Measurements from ENCODE around the gene TMEM43.

Gene TMEM43

DNA sequence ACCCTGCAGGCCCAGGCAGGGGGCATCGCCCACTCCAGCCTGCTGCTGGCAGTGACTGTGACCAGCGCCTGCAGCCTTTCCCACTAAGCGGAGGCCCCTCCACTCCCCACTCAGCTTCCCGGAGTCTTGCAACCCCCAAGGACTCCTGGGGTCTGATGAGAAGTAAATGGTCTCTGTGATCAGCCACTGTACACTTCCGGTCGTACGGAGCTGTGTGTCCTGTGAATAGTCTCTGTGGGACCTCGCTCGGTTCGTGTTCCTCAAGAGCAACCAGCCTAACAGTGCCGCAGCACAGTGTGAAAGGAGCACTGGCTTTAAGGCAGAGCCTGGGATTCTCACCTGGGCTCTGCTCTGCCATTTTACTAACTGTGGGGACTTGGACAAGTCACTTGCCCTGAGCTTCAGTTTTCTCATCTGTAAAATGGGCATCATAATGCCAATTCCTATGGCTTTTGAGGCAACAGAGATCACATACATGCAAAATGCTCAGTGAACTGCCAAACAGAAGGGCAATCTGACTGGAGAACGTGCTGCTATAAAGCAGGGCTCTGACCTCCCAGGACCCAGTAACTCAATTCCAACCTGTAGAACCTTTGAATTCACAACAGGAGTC, 26.7 kb downstream of the TMEM43 start:
- DNase-seq (ENCODE audit: low read depth) = no peak

DNA sequence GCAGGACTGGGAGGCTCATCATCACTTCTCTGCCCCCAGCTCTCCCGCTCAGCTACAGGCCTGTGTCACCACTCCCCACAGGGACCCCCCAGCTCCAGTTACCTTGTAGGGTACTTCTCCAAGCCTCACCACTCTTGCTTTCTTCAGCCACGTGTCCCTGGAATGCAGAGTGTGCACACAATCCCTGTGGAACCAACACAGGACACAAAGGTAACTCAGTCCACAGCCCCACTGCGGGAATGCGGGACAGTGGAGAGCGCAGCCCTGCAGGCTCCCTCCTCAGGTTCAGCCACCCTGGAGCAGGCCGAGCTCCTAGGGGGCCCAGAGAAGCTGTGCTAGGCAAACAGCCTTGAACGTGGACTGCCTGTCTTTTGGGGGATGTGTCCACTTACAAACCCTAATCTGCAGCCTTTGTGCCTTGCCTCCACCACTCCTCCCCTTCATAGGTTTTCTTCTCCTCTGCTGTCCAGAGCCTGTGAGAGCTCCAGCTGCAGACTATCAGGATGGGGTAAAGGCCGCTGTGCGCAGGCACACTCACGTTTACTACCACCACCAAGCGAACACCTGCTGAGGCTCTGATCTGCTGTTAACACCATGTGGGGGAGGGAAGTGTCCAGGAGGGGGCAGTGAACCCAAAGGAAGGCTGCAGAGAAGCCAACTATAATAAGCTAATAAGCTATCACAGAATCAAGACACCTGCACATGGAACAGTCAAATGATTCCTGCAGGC, 27.5 kb downstream of the TMEM43 start:
- no peak for DNase-seq (ENCODE audit: low read depth)

GRCh38 chr3:14152963-14153355, 28.1 kb downstream of the TMEM43 start:
- no peak for DNase-seq (ENCODE audit: low read depth)

DNA sequence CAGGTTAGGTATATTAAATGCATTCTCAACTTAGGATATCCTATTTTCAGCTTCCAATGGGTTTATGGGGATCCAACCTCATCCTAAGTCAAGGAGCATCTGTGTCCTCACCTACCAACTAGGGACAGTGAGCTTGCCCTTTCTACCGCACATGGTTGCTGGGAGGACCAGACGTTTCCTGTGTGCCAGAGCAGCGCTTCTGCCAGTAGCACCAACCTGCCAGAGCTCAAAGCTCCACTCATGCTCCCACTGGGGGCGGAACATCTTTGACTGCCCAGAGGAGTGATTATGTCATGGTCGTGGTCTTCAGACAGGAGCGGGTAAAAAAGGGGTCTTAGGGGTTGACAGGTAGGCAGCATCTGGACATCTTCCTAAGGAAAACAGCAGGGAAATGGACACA, 28.8 kb downstream of the TMEM43 start:
- DNase-seq (ENCODE audit: low read depth) = no peak

DNA sequence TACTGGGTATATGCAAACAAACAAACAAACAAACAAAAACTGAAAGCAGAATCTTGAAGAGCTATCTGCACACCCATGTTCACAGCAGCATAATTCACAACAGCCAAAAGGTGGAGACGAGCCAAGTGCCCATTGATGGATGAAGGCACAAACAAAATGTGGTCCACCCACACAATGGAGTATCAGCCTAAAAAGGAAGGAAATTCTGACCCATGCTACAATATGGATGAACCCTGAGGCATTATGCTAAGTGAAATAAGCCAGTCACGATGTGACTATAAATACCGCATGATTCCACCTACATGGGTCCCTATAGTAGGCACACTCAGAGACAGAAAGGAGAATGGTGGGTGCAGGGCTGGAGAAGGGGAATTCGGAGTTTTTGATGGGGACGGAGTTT, 29.4 kb downstream of the TMEM43 start:
- DNase-seq (ENCODE audit: low read depth) = no peak

- DNase-seq (ENCODE audit: low read depth) = no peak
These were observed 30.1 kb downstream of the TMEM43 start for GRCh38 chr3:14154895-14155440.

GRCh38 chr3:14156201-14156600, 31.3 kb downstream of the TMEM43 start:
- no peak for DNase-seq (ENCODE audit: low read depth)

- DNase-seq (ENCODE audit: low read depth) = no peak
These were observed 32.1 kb downstream of the TMEM43 start for GRCh38 chr3:14156843-14157561.

DNA sequence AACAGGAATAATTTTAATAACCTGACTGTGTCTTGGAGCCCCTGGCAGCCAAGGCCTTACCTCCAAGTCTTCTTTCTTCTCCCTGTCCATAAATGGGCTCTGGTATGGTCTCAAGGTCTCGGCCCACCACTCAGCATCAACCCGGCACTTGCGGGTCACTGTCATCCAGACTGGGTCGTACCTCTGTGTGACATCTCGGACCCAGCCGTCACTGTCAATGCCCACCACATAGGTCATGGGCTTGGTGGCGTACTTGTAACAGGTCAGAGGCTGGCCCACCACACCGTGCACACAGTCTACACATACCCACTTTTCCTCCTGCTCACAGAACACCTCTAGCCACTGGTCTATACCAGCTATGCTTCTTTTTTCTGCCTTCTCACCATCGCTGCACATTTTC, 33.1 kb downstream of the TMEM43 start:
- no peak for DNase-seq (ENCODE audit: low read depth)

GRCh38 chr3:14158370-14158769, 33.5 kb downstream of the TMEM43 start:
- no peak for DNase-seq (ENCODE audit: low read depth)

DNA sequence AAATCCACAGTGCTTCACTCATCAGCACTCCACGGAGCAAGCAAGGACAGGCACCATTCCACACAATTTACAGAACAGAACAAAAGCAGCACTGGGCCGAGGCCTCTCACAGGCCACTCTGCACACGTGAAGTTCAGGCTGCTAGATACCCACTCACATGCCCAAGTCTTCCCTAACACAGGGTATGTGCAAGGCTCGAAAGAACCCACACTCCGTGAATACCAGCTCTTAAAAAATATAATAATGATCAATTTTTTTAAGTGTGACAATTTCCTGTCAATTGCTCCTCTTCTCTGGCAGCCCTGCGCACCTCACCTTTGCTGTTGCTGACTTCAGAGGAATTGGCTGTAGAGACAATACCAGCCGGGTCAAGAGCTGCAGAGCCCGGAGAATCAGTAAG, 34.6 kb downstream of the TMEM43 start:
- DNase-seq (ENCODE audit: low read depth) = no peak

DNA sequence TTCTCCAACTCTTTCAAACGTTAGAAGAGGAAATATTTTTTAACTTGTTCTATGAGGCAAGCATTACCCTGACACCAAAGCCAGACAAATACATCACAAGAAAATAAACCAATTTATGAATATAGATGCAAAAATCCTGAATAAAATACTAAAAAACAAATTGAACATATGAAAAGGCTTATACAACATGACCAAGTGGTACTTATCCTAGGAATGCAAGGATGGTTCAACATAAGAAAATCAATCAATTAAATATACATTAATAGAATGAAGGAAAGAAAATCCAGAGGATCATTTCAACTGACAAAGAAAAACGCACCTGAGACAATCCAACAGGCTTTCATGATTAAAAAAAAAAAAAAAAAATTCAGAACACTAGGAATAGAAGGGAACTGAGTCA, 36.4 kb downstream of the TMEM43 start:
- DNase-seq (ENCODE audit: low read depth) = no peak

- no peak for DNase-seq (ENCODE audit: low read depth)
These were observed 37.3 kb downstream of the TMEM43 start for GRCh38 chr3:14162178-14162577.

GRCh38 chr3:14166877-14167603, 42.2 kb downstream of the TMEM43 start:
- no peak for DNase-seq (ENCODE audit: low read depth)

DNA sequence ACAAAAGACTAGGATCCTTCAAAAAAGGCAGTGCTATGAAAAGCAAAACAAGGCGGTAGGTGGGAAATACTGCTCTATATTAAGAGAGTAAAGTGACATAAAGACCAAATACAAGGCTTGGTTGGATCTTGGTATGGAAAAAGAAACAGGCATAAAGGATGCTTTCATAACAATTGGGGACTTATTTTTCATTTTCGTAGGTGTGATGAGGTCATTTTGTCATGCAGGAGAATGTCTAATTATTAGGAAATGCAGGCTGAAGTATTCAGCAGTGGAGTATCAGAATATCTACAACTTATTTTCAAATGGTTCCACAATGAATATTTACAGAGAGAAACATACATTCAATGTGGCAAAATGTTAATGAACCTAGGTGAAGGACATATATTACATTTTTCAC, 44.6 kb downstream of the TMEM43 start:
- DNase-seq (ENCODE audit: low read depth) = no peak

DNA sequence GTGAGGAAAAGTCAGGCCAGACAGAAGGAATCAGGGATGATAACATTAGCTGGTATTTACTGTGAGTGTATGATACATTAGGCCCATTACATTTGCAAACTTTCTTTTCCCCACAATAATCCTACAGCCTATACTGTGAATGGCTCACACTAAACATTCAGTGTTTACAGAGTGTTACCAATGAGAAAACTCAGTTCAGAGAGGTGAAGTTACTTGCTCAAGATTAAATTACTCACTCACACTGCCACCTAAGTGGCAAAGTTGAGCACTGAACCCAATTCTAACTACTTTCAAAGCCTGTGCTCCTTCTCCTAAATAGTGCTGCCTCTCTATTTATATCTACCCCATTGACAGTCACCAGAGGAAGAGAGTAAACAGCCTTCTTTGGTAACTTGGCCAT, 45.0 kb downstream of the TMEM43 start:
- no peak for DNase-seq (ENCODE audit: low read depth)

DNA sequence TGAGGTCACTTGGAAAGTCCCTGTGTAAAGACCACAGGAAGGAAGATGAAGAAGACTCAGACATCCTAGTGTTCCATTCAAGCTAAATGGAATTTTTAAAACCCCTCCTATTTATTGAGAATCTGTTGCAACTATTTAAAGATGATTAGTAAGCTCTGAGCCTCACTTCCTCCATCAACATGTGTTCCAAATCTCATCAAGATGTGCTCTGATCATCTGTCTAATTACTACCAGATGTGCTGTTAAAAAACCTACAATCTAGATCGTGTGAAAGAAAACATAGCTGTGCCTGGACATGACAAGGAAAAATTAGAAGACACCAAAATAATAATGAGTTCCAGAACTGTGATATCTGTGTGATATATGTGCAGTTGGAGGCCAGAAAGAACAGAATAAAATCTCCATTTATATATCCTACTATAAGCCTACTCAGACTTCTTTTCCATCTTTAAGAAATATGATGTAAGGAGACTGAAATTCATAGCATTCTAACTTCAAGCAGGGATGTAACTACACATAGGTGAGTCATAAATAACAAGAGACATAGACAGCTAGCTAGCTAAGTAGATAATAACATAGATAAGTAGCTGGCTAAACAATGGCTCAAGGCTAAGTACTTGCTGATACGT, 45.8 kb downstream of the TMEM43 start:
- no peak for DNase-seq (ENCODE audit: low read depth)

DNA sequence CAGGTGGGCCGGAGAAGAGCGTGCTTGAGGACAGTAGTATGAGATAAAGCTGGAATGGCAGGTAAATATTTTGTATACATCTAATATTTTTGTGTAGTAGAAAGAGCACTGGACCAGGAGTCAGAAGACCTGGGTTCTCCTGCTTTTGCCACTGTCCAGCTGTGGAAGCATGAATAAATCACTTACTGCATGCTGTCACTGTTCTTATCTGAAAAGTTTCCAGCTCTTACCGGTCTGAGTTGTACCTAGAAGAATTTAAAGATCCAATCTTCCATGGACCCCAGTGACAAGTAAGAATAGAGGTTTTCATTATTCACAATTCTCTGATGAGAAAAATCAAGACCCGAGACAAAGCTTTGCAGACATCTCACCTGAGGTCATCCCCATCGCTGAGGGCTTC, 47.6 kb downstream of the TMEM43 start:
- no peak for DNase-seq (ENCODE audit: low read depth)

DNA sequence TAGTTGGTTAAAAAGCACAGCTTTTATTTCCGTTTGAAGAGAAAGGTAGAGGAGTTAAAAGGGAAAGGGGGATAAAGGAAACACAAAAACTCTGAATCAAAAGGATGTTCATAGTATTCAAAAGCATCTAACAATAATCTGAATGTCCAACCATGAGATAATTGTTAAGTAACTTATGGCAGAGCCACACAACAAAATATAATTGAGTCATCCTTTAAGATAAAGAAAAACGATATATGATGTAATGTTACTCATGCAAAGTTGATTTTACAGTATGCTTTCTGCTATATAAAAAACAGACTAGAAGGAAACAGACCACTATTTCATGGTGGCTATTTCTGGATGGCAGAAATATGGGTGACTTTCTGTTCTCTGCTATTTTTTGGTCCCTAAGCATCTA, 49.6 kb downstream of the TMEM43 start:
- no peak for DNase-seq (ENCODE audit: low read depth)

DNA sequence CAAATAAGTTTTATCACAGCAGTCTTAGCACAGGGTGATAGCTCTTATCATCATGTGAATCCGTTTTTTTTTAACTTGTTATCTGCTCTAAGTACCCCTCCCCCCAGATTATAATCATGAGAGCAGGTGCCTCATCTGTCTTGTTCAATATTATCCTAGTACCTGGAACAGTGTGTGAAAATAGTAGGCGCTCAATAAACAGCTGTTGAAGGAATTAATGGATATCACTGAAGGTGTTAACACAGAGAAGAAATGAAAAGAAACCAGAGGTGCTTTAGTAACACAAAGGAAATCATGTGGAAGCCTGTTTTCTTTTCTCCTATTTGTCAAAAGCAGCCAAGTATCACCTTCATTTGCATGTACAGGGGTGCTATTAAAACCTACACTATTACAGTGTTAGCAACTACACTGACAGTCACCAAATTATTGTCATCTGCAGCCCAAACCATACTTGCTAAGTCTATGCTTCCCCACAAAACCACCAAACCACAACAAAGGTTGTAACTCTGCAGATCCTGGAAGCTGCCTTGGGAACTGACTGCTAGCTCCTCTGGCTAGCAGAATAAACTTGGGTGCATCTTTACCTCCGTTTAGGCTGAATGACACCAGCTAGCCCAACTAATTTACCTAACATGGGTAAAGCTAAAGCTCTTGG, 50.7 kb downstream of the TMEM43 start:
- no peak for DNase-seq (ENCODE audit: low read depth)

GRCh38 chr3:14177580-14178246, 52.9 kb downstream of the TMEM43 start:
- no peak for DNase-seq (ENCODE audit: low read depth)

All from stimulated activated CD8-positive, alpha-beta memory T cell treated with anti-CD3 and anti-CD28 coated beads, Interleukin-7, amount 100 ng/mL, for 24 hours (primary cell).